CD14-positive monocyte (primary cell): ENCODE results near the gene SPNS3. TPM values are rescaled to one million over a fixed set of nuclear protein-coding genes. Genes with fewer than 3 reads are reported as not detected.

Experiments
- DNase-seq, 3 donors: peaks; one replicate each; pipeline ENCODE4 v3.0.0-alpha.2; 2011 to 2022
- H2AFZ ChIP-seq: 2 replicates; pipeline ENCODE4 v1.6.0; 2012; ENCODE audit warnings: mild to moderate bottlenecking, low read depth, low read length, inconsistent platforms; ENCODE audit not compliant: insufficient read depth, poor library complexity, severe bottlenecking
- H3K27ac ChIP-seq, 2 donors: 1 replicate in 1 of 2; 2 replicates in 1 of 2; pipeline ENCODE4 v1.5.1; 2012 to 2013; ENCODE audit warnings: low read length in 2 of 2, control low read depth in 1 of 2, inconsistent platforms in 1 of 2, low read depth in 1 of 2, mild to moderate bottlenecking in 1 of 2
- H3K27me3 ChIP-seq, 2 donors: one replicate each; pipeline versions ENCODE4 v1.6.0 to v1.6.1; 2011 to 2013; ENCODE audit warnings: low read length in 2 of 2; ENCODE audit not compliant: control insufficient read depth in 2 of 2, insufficient read depth in 2 of 2
- H3K36me3 ChIP-seq, 2 donors: replicated peaks in 1 of 2; 1 replicate in 1 of 2; 2 replicates in 1 of 2; pipeline versions ENCODE4 v1.5.1 to v1.6.1; 2012 to 2013; ENCODE audit warnings: low read length in 2 of 2, control low read depth in 1 of 2, inconsistent platforms in 1 of 2, mild to moderate bottlenecking in 1 of 2; ENCODE audit not compliant: insufficient read depth in 2 of 2, control insufficient read depth in 1 of 2
- H3K4me1 ChIP-seq, 2 donors: 1 replicate in 1 of 2; 2 replicates in 1 of 2; pipeline versions ENCODE4 v1.5.1 to v1.6.1; 2012 to 2013; ENCODE audit warnings: low read length in 2 of 2, control low read depth in 1 of 2, inconsistent platforms in 1 of 2, mild to moderate bottlenecking in 1 of 2, moderate library complexity in 1 of 2; ENCODE audit not compliant: insufficient read depth in 2 of 2, control insufficient read depth in 1 of 2
- H3K4me2 ChIP-seq: replicated peaks from 2 replicates; pipeline ENCODE3; 2012; ENCODE audit warnings: low read length, moderate library complexity, mild to moderate bottlenecking; ENCODE audit not compliant: poor library complexity, severe bottlenecking; ENCODE audit errors: extremely low read depth
- H3K4me3 ChIP-seq, 3 experiments: fragments of 200-600 bp in 1 of 3; sonication (generic) in 1 of 3; replicated peaks in 1 of 3; 1 replicate in 2 of 3; 2 replicates in 1 of 3; pipeline ENCODE4 v1.5.1; 2011 to 2013; ENCODE audit warnings: low read length in 3 of 3, mild to moderate bottlenecking in 3 of 3, control low read depth in 2 of 3, low read depth in 2 of 3, inconsistent platforms in 1 of 3, moderate library complexity in 1 of 3
- H3K79me2 ChIP-seq: 2 replicates; pipeline ENCODE4 v1.6.0; 2012; ENCODE audit warnings: mild to moderate bottlenecking, control low read depth, inconsistent platforms, low read length, moderate library complexity; ENCODE audit not compliant: insufficient read depth
- H3K9ac ChIP-seq: 2 replicates; pipeline ENCODE4 v1.6.0; 2017; ENCODE audit warnings: low read length, mild to moderate bottlenecking; ENCODE audit not compliant: insufficient read depth, poor library complexity, severe bottlenecking
- H3K9me3 ChIP-seq, 2 donors: replicated peaks in 1 of 2; 1 replicate in 1 of 2; 2 replicates in 1 of 2; pipeline versions ENCODE4 v1.5.1 to v1.6.1; 2012 to 2013; ENCODE audit warnings: low read length in 2 of 2, control low read depth in 1 of 2; ENCODE audit not compliant: control insufficient read depth in 1 of 2, insufficient read depth in 1 of 2
- H4K20me1 ChIP-seq: 2 replicates; pipeline ENCODE4 v1.6.0; 2012; ENCODE audit warnings: mild to moderate bottlenecking, low read length, control low read depth, moderate library complexity; ENCODE audit not compliant: insufficient read depth
- H3K27ac Mint-ChIP-seq, 7 donors: one replicate each; pipeline ENCODE4 v1.8.0; 2020; ENCODE audit warnings: mild to moderate bottlenecking in 7 of 7, mixed read lengths in 7 of 7, moderate library complexity in 6 of 7, inconsistent platforms in 2 of 7
- H3K27me3 Mint-ChIP-seq, 3 donors: one replicate each; pipeline ENCODE4 v1.8.0; 2021 to 2022; ENCODE audit warnings: low read depth in 3 of 3, mild to moderate bottlenecking in 3 of 3, mixed read lengths in 3 of 3, moderate library complexity in 3 of 3, inconsistent platforms in 1 of 3
- H3K36me3 Mint-ChIP-seq, 2 donors: one replicate each; pipeline ENCODE4 v1.8.0; 2020; ENCODE audit warnings: mixed read lengths in 2 of 2, inconsistent platforms in 1 of 2, mild to moderate bottlenecking in 1 of 2
- H3K4me1 Mint-ChIP-seq: one replicate; pipeline ENCODE4 v1.8.0; 2020; ENCODE audit warnings: mild to moderate bottlenecking, mixed read lengths
- H3K4me3 Mint-ChIP-seq, 2 donors: one replicate each; pipeline ENCODE4 v1.8.0; 2020; ENCODE audit warnings: mild to moderate bottlenecking in 2 of 2, mixed read lengths in 2 of 2, moderate library complexity in 1 of 2
- H3K9me3 Mint-ChIP-seq, 7 donors: one replicate each; pipeline ENCODE4 v1.8.0; 2020 to 2022; ENCODE audit warnings: mixed read lengths in 7 of 7, mild to moderate bottlenecking in 6 of 7, moderate library complexity in 6 of 7, inconsistent platforms in 2 of 7
- WGBS: methylation state at CpG from one replicate; pipeline ENCODE4 v1.1.5; 2013; ENCODE audit warnings: missing lambda C conversion rate; ENCODE audit not compliant: insufficient coverage; 5-methylcytosine and 5-hydroxymethylcytosine counted together
- intact Hi-C, 2 donors: fragments of 100-400 bp; cut with micrococcal nuclease; formaldehyde crosslinking; loops; one replicate each; pipeline versions ENCODE4 v1.15.0 to v1.15.1; 2023
- polyA plus RNA-seq, 3 donors: library from polyadenylated mRNA; depleted of rRNA in 1 of 3; unstranded in 2 of 3; stranded (reverse) in 1 of 3; fragments of 300-500 nt in 2 of 3; fragments of >200 nt in 1 of 3; fragmentation: Illumina TruSeq in 2 of 3; gene quantifications; 1 replicate in 2 of 3; 2 replicates in 1 of 3; pipeline ENCODE4 v1.2.3, GENCODE V29; 2012 to 2021
- TF ChIP-seq, protein P1 (sequence below): fragments of 200-600 bp; IDR thresholded peaks from one replicate; pipeline ENCODE4 v1.8.0; 2022; ENCODE audit warnings: antibody characterized with exemption, mild to moderate bottlenecking

Gene SPNS3
- polyA plus RNA-seq, 3 donors, result 2.3 to 5.7 (median 4.5) TPM

DNA sequence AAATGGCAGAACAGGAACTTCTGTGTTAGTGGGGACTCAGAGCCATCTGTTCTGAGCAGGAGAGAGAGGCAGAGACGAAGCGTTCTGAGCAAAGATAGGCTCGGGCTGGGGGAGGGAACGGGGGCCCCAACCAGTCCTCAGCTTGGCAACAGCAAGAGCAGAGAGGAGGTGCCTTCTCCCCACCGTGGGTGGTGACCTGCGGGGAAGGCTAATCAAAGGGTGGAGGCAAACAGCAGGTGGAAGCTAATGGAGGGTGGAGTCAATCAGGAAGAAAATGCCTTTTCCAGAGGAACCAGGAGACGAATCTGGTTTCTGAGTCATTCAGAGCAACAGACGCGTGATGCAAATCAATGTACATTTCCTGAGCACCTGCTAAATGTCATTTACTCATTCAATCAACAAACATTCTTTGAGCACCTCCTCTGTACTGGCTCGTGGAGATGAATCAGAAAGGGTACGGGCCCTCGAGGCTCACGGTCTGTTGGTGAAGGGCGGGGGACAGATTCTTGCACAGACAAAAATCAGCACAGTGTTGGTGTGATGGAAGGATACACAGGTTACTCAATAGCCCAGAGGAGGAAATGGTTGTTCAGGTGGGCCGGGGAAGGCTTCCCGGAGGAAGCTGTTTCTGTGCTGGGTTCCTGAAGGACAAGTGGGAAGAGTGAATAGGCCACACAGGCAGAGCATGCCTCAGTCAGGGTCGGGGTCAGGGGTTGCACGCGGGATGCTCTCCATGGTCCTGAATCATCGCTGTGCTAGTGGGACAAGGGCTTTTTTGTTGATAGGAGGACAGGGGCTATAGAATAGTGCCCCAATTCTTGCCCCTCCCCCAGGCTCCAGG lies 59.2 kb downstream of the SPNS3 start:
- H3K9me3 ChIP-seq, result no peaks in the 10 kb centered on the region
- 0% methylated on average over 6 of the region's 20 CpGs for WGBS
- Mint-ChIP-seq H3K4me3 (peak overlapping the region in 1 of 2 donors; percentile 80), H3K9me3 (no peaks in the 10 kb centered on the region), H3K4me1 (peaks cover 39% of the 10 kb centered on the region), H3K36me3 (no peaks in the 10 kb centered on the region), H3K27me3 (peaks cover 13 to 19% (median 16%) of the 10 kb centered on the region in 3 donors), H3K27ac (peak overlapping the region in 5 of 7 donors; percentile 30 to 73 (median 59))
- intact Hi-C loops, result no loop called here
- peak overlapping the region; percentile 33 for H3K4me2 ChIP-seq
- peak overlapping the region in 1 of 3 experiments; percentile 24 for H3K4me3 ChIP-seq
- H3K27ac ChIP-seq, result no peak overlapping the region
- H4K20me1 ChIP-seq, result no peaks in the 10 kb centered on the region
- H3K9ac ChIP-seq, result no peak overlapping the region
- DNase-seq, result peak in 1 of 3 donors; percentile 21
- no peaks in the 10 kb centered on the region for H3K36me3 ChIP-seq
- TF ChIP-seq, protein P1, sequence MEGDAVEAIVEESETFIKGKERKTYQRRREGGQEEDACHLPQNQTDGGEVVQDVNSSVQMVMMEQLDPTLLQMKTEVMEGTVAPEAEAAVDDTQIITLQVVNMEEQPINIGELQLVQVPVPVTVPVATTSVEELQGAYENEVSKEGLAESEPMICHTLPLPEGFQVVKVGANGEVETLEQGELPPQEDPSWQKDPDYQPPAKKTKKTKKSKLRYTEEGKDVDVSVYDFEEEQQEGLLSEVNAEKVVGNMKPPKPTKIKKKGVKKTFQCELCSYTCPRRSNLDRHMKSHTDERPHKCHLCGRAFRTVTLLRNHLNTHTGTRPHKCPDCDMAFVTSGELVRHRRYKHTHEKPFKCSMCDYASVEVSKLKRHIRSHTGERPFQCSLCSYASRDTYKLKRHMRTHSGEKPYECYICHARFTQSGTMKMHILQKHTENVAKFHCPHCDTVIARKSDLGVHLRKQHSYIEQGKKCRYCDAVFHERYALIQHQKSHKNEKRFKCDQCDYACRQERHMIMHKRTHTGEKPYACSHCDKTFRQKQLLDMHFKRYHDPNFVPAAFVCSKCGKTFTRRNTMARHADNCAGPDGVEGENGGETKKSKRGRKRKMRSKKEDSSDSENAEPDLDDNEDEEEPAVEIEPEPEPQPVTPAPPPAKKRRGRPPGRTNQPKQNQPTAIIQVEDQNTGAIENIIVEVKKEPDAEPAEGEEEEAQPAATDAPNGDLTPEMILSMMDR, result no peak
- peak overlapping the region; percentile 49 for H2AFZ ChIP-seq
- H3K4me1 ChIP-seq, result peaks cover 32 to 39% of the 10 kb centered on the region in 2 donors
- peaks cover 0 to 12% of the 10 kb centered on the region in 2 donors for H3K27me3 ChIP-seq
- no peaks in the 10 kb centered on the region for H3K79me2 ChIP-seq

DNA sequence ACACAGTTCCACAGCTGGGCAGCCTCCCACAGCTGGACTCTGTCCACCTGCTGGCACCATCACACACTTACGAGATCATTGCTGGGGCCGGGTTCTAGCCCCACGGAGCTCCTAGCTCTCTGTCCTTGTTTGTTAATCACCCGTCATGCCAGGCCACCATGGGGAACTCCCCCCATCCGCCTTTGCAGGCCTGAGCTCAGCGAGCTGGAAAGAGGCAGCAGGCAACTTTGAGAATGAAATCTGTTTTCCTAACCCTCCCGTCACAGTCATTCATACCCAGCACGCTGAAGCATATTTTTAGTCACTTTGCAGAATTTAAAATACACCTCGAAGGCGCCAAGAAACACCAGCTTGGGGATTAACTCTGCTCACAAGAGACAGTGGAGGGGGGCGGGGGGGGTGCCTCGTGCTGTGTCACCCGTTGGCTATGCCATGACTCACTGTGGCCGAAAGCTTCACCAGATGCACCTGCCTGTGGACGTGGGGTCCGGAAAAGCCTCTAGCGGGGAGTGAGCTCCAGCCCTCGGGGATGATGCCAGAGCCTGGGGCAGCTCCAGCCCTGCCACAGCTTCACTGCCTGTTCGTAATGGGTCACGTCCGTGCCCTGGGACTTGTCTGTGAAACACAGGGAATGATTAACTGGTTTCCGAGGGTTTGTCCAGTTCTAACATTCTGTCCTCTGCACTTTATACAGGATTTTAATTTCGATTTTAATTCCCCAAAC lies 63.5 kb downstream of the SPNS3 start:
- intact Hi-C loops, result no loop called here
- WGBS, result 68% methylated on average over 15 of the region's 23 CpGs
- H3K9me3 Mint-ChIP-seq, result peaks cover 0 to 17% (median 0%) of the 10 kb centered on the region in 7 donors
- no peak overlapping the region for H3K27ac Mint-ChIP-seq
- Histone ChIP-seq H4K20me1 (no peaks in the 10 kb centered on the region), H3K4me1 (peaks cover 34 to 41% of the 10 kb centered on the region in 2 donors), H3K4me2 (no peak overlapping the region), H3K79me2 (no peaks in the 10 kb centered on the region), H3K4me3 (no peak overlapping the region), H3K27ac (no peak overlapping the region), H3K9ac (no peak overlapping the region), H3K9me3 (peaks cover 0 to 13% of the 10 kb centered on the region in 2 donors), H2AFZ (no peak overlapping the region), H3K27me3 (peaks cover 14 to 42% of the 10 kb centered on the region in 2 donors), H3K36me3 (no peaks in the 10 kb centered on the region)
- H3K4me1 Mint-ChIP-seq, result peaks cover 38% of the 10 kb centered on the region
- peak in 1 of 3 donors; percentile 22 for DNase-seq
- peaks cover 46 to 47% (median 46%) of the 10 kb centered on the region in 3 donors for H3K27me3 Mint-ChIP-seq
- peaks cover 0 to 5% of the 10 kb centered on the region in 2 donors for H3K36me3 Mint-ChIP-seq
- peak overlapping the region in 1 of 2 donors; percentile 50 for H3K4me3 Mint-ChIP-seq
- TF ChIP-seq, protein P1, result no peak
